Parathyroid adenoma (tissue), 2 donors: ENCODE data around the gene OR4D1.

Experiments used
- H2AFZ ChIP-seq: fragments of 300-600 bp; sonication (generic); one replicate; pipeline ENCODE4 v1.7.0; 2017; ENCODE audit warnings: antibody characterized with exemption, mild to moderate bottlenecking
- H3K27ac ChIP-seq: fragments of 300-600 bp; sonication (generic); one replicate; pipeline ENCODE4 v1.7.0; 2017
- H3K27me3 ChIP-seq: fragments of 300-600 bp; sonication (generic); one replicate; pipeline ENCODE4 v1.7.0; 2017; ENCODE audit warnings: low read length; ENCODE audit not compliant: control insufficient read depth, insufficient read depth
- H3K36me3 ChIP-seq: fragments of 300-600 bp; sonication (generic); one replicate; pipeline ENCODE4 v1.7.0; 2017; ENCODE audit warnings: low read length; ENCODE audit not compliant: control insufficient read depth, insufficient read depth
- H3K4me1 ChIP-seq: fragments of 300-600 bp; sonication (generic); one replicate; pipeline ENCODE4 v1.7.0; 2017; ENCODE audit warnings: control low read depth
- H3K4me2 ChIP-seq: fragments of 300-600 bp; sonication (generic); one replicate; pipeline ENCODE4 v1.7.0; 2017; ENCODE audit warnings: low read length
- H3K4me3 ChIP-seq: fragments of 300-600 bp; sonication (generic); one replicate; pipeline ENCODE4 v1.7.0; 2017; ENCODE audit warnings: low read depth, low read length
- H3K79me2 ChIP-seq: fragments of 300-600 bp; sonication (generic); one replicate; pipeline ENCODE4 v1.7.0; 2017; ENCODE audit warnings: control low read depth
- H3K9ac ChIP-seq: fragments of 300-600 bp; sonication (generic); one replicate; pipeline ENCODE4 v1.7.0; 2017; ENCODE audit warnings: mild to moderate bottlenecking
- H3K9me3 ChIP-seq: fragments of 300-600 bp; sonication (generic); one replicate; pipeline ENCODE4 v1.7.0; 2017; ENCODE audit warnings: low read length; ENCODE audit not compliant: control insufficient read depth
- CTCF ChIP-seq: fragments of 300-600 bp; sonication (generic); IDR thresholded peaks from one replicate; pipeline ENCODE4 v1.7.0; 2017; ENCODE audit warnings: antibody characterized with exemption, mild to moderate bottlenecking
- donor health status: primary hyperparathyroidism.

Gene OR4D1

GRCh38 chr17:58184308-58184985 is 36.3 kb downstream of the OR4D1 start:
- Histone ChIP-seq H3K27ac (no peak overlapping the region), H3K4me1 (no peaks in the 10 kb centered on the region), H2AFZ (no peak overlapping the region), H3K4me2 (no peak overlapping the region), H3K79me2 (no peaks in the 10 kb centered on the region), H3K9ac (no peak overlapping the region), H3K4me3 (no peak overlapping the region), H3K27me3 (no peaks in the 10 kb centered on the region), H3K36me3 (no peaks in the 10 kb centered on the region), H3K9me3 (no peaks in the 10 kb centered on the region)
- no peak for TF ChIP-seq CTCF

- H3K9me3 ChIP-seq: no peaks in the 10 kb centered on the region
- H3K36me3 ChIP-seq: no peaks in the 10 kb centered on the region
- H3K27me3 ChIP-seq: no peaks in the 10 kb centered on the region
- no peak overlapping the region for H3K4me3 ChIP-seq
- no peaks in the 10 kb centered on the region for H3K79me2 ChIP-seq
- H3K4me2 ChIP-seq: no peak overlapping the region
- no peaks in the 10 kb centered on the region for H3K4me1 ChIP-seq
- no peak overlapping the region for H3K27ac ChIP-seq
- no peak overlapping the region for H3K9ac ChIP-seq
- H2AFZ ChIP-seq: peak overlapping the region; percentile 38
- TF ChIP-seq CTCF: no peak
Observed at GRCh38 chr17:58184986-58185761, 37.0 kb downstream of the OR4D1 start.

GRCh38 chr17:58186591-58186990 is 38.4 kb downstream of the OR4D1 start:
- no peaks in the 10 kb centered on the region for H3K9me3 ChIP-seq
- H3K4me3 ChIP-seq: no peak overlapping the region
- H3K9ac ChIP-seq: no peak overlapping the region
- no peaks in the 10 kb centered on the region for H3K27me3 ChIP-seq
- no peaks in the 10 kb centered on the region for H3K4me1 ChIP-seq
- no peaks in the 10 kb centered on the region for H3K36me3 ChIP-seq
- H2AFZ ChIP-seq: no peak overlapping the region
- no peak for TF ChIP-seq CTCF
- H3K27ac ChIP-seq: no peak overlapping the region
- H3K79me2 ChIP-seq: no peaks in the 10 kb centered on the region
- H3K4me2 ChIP-seq: no peak overlapping the region

- Histone ChIP-seq H3K4me3 (no peak overlapping the region), H3K4me2 (no peak overlapping the region), H3K27ac (no peak overlapping the region), H3K36me3 (no peaks in the 10 kb centered on the region), H2AFZ (no peak overlapping the region), H3K79me2 (no peaks in the 10 kb centered on the region), H3K9me3 (no peaks in the 10 kb centered on the region), H3K27me3 (no peaks in the 10 kb centered on the region), H3K4me1 (no peaks in the 10 kb centered on the region), H3K9ac (no peak overlapping the region)
- TF ChIP-seq CTCF: no peak
Observed at GRCh38 chr17:58187063-58187462, 38.9 kb downstream of the OR4D1 start.
